Adrenal gland (tissue), 5 donors: ENCODE data around the gene BHMT2.

ENCODE experiments used
- CTCF ChIP-seq, 6 experiments: fragments of 450-650 bp in 4 of 6; fragments of 200-600 bp in 2 of 6; sonication (generic) in 1 of 6; IDR thresholded peaks; 1 replicate in 5 of 6; 2 replicates in 1 of 6; pipeline versions ENCODE4 v1.5.1 to v1.8.0; 2016 to 2021; ENCODE audit warnings: antibody characterized with exemption in 6 of 6, mild to moderate bottlenecking in 2 of 6, moderate library complexity in 1 of 6
- POLR2A ChIP-seq, 2 donors: fragments of 450-650 bp; IDR thresholded peaks; one replicate each; pipeline ENCODE4 v1.6.1; 2017; ENCODE audit warnings: antibody characterized with exemption in 2 of 2, mild to moderate bottlenecking in 2 of 2, moderate library complexity in 1 of 2
- donor health status: DM: no; HTN: no; CAD: no.

GRCh38 chr5:79074641-79075040 lies 5.1 kb downstream of the BHMT2 start:
- TF ChIP-seq CTCF (IDR thresholded peaks at IDR 0.05) (no peak), POLR2A (IDR thresholded peaks at IDR 0.05) (no peak)
